Mesodermal cell (in vitro differentiated cells): ENCODE measurements around the gene KLK11.

Experiments
- H3K27ac ChIP-seq: 2 replicates; pipeline ENCODE4 v1.7.0; 2013; ENCODE audit warnings: mild to moderate bottlenecking, low read depth, low read length, moderate library complexity; ENCODE audit not compliant: severe bottlenecking
- H3K36me3 ChIP-seq: 2 replicates; pipeline ENCODE4 v1.7.1; 2013; ENCODE audit warnings: mild to moderate bottlenecking, low read length, moderate library complexity; ENCODE audit not compliant: control insufficient read depth, insufficient read depth
- H3K4me1 ChIP-seq: one replicate; pipeline ENCODE4 v1.7.1; 2013; ENCODE audit warnings: mild to moderate bottlenecking, low read length; ENCODE audit not compliant: insufficient read depth, control insufficient read depth, poor library complexity, severe bottlenecking
- H3K4me3 ChIP-seq: 2 replicates; pipeline ENCODE4 v1.7.0; 2013; ENCODE audit warnings: low read length, control low read depth, mild to moderate bottlenecking; ENCODE audit not compliant: insufficient read depth, poor library complexity, severe bottlenecking; ENCODE audit errors: extremely low read depth
- H3K9me3 ChIP-seq: 2 replicates; pipeline ENCODE4 v1.7.1; 2013; ENCODE audit warnings: mild to moderate bottlenecking, low read length, moderate library complexity; ENCODE audit not compliant: control insufficient read depth
- WGBS, 2 experiments: methylation state at CpG; one replicate each; pipeline ENCODE4 v1.1.5; 2013; ENCODE audit warnings: missing lambda C conversion rate in 2 of 2; ENCODE audit not compliant: insufficient coverage in 2 of 2; 5-methylcytosine and 5-hydroxymethylcytosine counted together

The KLK11 gene

GRCh38 chr19:51005248-51005647 lies 21.2 kb downstream of the KLK11 start:
- no peak overlapping the region for H3K27ac ChIP-seq
- H3K9me3 ChIP-seq = no peaks in the 10 kb centered on the region
- H3K4me1 ChIP-seq = no peaks in the 10 kb centered on the region
- WGBS, 2 experiments = 83 to 86% methylated on average over 1 of the region's 1 CpG
- no peaks in the 10 kb centered on the region for H3K36me3 ChIP-seq
- H3K4me3 ChIP-seq = no peak overlapping the region

DNA sequence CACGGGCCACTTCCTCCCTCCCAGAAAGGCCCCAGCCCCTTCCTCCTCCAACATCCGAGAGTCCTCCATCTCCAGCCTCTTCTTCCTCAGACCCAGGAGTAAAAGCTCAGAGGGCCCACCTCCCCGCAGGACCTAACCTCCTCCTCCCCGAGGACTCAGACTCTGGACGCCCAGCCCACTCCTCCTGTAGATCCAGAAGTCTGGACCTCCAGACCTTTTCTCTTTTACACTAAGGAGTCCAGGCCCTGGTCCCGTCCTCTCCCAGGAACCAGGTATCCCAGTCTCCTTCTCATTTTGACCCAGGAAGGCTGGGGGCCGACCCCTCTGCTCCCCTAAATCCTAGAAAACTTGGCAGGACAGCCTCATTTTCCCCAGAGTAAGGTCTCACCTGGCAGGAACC lies 23.1 kb downstream of the KLK11 start:
- no peaks in the 10 kb centered on the region for H3K36me3 ChIP-seq
- H3K4me3 ChIP-seq = no peak overlapping the region
- no peaks in the 10 kb centered on the region for H3K4me1 ChIP-seq
- no peak overlapping the region for H3K27ac ChIP-seq
- WGBS, 2 experiments = 83 to 91% methylated on average over 6 of the region's 7 CpGs
- H3K9me3 ChIP-seq = no peaks in the 10 kb centered on the region

- WGBS, 2 experiments = 92 to 94% methylated on average over 37 to 40 of the region's 42 CpGs
- H3K27ac ChIP-seq = no peak overlapping the region
- no peaks in the 10 kb centered on the region for H3K9me3 ChIP-seq
- no peaks in the 10 kb centered on the region for H3K36me3 ChIP-seq
- H3K4me3 ChIP-seq = no peak overlapping the region
- H3K4me1 ChIP-seq = no peaks in the 10 kb centered on the region
Measured at GRCh38 chr19:51002542-51003311, 23.7 kb downstream of the KLK11 start.

DNA sequence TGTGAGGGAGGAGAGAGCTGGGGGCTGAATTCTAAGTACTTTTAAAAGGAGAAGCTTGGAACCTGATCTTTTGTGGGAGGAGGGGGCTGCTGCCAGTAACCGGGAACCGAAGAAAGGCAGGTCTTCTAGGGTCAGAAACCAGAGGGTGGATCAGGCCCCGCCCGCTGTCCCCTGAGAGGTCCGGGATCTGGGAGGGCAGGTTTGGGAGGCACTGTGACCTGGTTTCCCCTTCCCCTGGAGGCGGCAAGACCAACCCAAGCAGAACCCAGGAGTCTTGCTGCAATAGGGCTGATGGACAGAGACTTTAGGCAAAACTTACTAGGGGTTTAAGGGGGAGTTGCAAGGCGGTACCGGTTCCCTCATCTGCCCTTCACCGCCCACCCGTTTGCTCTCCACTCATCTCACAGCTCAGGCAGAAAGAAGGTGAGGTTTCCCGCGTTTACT lies 24.3 kb downstream of the KLK11 start:
- Histone ChIP-seq H3K27ac (no peak overlapping the region), H3K36me3 (no peaks in the 10 kb centered on the region), H3K4me3 (no peak overlapping the region), H3K9me3 (no peaks in the 10 kb centered on the region), H3K4me1 (no peaks in the 10 kb centered on the region)
- WGBS, 2 experiments = 70 to 81% methylated on average over 9 to 10 of the region's 12 CpGs

GRCh38 chr19:51001515-51001914 lies 24.9 kb downstream of the KLK11 start, which contains the start of gene KLK8:
KLK8 (minus strand) TSS chr19:51001604; CDS start chr19:51001167, 437 bp downstream.
- H3K4me3 ChIP-seq = no peak within 1 kb of the TSS
- H3K9me3 ChIP-seq = no peaks in the 10 kb centered on the region
- H3K36me3 ChIP-seq = no peaks in the 10 kb centered on the region
- 54 to 80% methylated on average over 1 to 6 of the region's 7 CpGs for WGBS, 2 experiments
- no peaks in the 10 kb centered on the region for H3K4me1 ChIP-seq
- H3K27ac ChIP-seq = no peak within 1 kb of the TSS

- Histone ChIP-seq H3K4me3 (no peak overlapping the region), H3K9me3 (no peaks in the 10 kb centered on the region), H3K27ac (no peak overlapping the region), H3K36me3 (no peaks in the 10 kb centered on the region), H3K4me1 (no peaks in the 10 kb centered on the region)
- WGBS, 2 experiments = 58 to 70% methylated on average over 6 to 7 of the region's 16 CpGs
Measured at GRCh38 chr19:51000981-51001380, 25.4 kb downstream of the KLK11 start.

GRCh38 chr19:51000426-51000825 lies 26.0 kb downstream of the KLK11 start:
- H3K9me3 ChIP-seq = no peaks in the 10 kb centered on the region
- H3K27ac ChIP-seq = no peak overlapping the region
- WGBS, 2 experiments = 93 to 96% methylated on average over 9 to 10 of the region's 10 CpGs
- no peaks in the 10 kb centered on the region for H3K4me1 ChIP-seq
- H3K4me3 ChIP-seq = no peak overlapping the region
- no peaks in the 10 kb centered on the region for H3K36me3 ChIP-seq

DNA sequence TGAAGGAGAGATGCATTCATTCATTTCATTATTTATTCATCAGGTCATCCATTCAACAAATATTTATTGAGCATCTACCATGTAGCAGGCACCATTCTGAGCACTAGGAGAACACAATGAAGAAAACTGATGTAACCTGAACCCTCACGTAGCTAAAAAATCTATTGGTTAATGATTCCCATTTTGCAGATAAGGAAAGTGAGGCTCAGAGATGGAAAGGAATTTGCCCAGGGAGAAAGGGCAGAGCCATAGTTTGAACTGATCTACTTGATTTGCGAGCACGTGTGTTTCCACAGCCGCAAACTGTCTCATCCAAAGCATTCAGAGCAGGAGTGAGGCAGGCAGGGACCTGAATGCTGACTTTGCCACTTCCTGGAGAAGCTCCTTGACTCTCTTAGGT lies 27.7 kb downstream of the KLK11 start:
- Histone ChIP-seq H3K4me3 (no peak overlapping the region), H3K36me3 (no peaks in the 10 kb centered on the region), H3K27ac (no peak overlapping the region), H3K9me3 (no peaks in the 10 kb centered on the region), H3K4me1 (no peaks in the 10 kb centered on the region)
- 82 to 88% methylated on average over 4 of the region's 4 CpGs for WGBS, 2 experiments

DNA sequence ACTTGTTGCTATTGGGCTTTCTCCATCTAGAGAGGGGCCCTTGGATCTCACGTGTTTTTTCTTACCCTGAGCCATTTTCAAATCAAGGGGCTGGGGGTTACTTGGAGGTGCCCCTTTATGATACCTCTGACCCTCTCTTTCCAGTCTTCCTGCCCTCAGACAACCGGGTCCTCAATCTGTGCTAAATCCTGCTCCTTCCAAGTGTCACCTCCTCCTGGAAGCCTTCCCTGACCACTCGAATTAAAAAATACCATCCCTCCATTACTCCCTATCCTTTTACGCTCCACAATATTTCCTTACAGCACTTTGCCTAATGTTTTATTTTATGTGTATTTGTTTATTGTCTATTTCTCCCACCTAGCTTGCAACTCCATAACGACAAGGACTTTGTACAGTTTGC lies 28.4 kb downstream of the KLK11 start:
- Histone ChIP-seq H3K4me1 (no peaks in the 10 kb centered on the region), H3K4me3 (no peak overlapping the region), H3K9me3 (no peaks in the 10 kb centered on the region), H3K36me3 (no peaks in the 10 kb centered on the region), H3K27ac (no peak overlapping the region)
- WGBS, 2 experiments = 56 to 81% methylated on average over 1 to 2 of the region's 5 CpGs

- Histone ChIP-seq H3K4me3 (no peak overlapping the region), H3K36me3 (no peaks in the 10 kb centered on the region), H3K9me3 (no peaks in the 10 kb centered on the region), H3K27ac (no peak overlapping the region), H3K4me1 (no peaks in the 10 kb centered on the region)
- WGBS, 2 experiments = 100% methylated on average over 1 of the region's 2 CpGs
Measured at GRCh38 chr19:50994129-50994528, 32.3 kb downstream of the KLK11 start.

- Histone ChIP-seq H3K27ac (no peak overlapping the region), H3K4me3 (no peak overlapping the region), H3K9me3 (no peaks in the 10 kb centered on the region), H3K36me3 (no peaks in the 10 kb centered on the region), H3K4me1 (no peaks in the 10 kb centered on the region)
- 75 to 93% methylated on average over 1 to 2 of the region's 2 CpGs for WGBS, 2 experiments
Measured at GRCh38 chr19:50992666-50993035, 33.8 kb downstream of the KLK11 start.
